Chondrocyte (in vitro differentiated cells): ENCODE measurements around the gene NISCH. TPM values are rescaled to one million over a fixed set of nuclear protein-coding genes. Genes with fewer than 3 reads are reported as not detected.

ENCODE experiments used
- DNase-seq: peaks from one replicate; pipeline ENCODE4 v3.0.0; 2021; ENCODE audit warnings: mixed read lengths, low spot score
- H3K27ac Mint-ChIP-seq: one replicate; pipeline ENCODE4 v1.8.0; 2021; ENCODE audit warnings: mild to moderate bottlenecking, moderate library complexity, mixed read lengths; ENCODE audit not compliant: unreplicated experiment
- H3K27me3 Mint-ChIP-seq: 2 replicates; pipeline ENCODE4 v1.8.0; 2021; ENCODE audit warnings: low read depth, mixed read lengths
- H3K36me3 Mint-ChIP-seq: 2 replicates; pipeline ENCODE4 v1.8.0; 2021; ENCODE audit warnings: low read depth, mixed read lengths
- H3K4me1 Mint-ChIP-seq: 2 replicates; pipeline ENCODE4 v1.8.0; 2021; ENCODE audit warnings: low read depth, mild to moderate bottlenecking, mixed read lengths
- H3K4me3 Mint-ChIP-seq: one replicate; pipeline ENCODE4 v1.8.0; 2021; ENCODE audit warnings: mild to moderate bottlenecking, moderate library complexity, mixed read lengths; ENCODE audit not compliant: unreplicated experiment
- H3K9me3 Mint-ChIP-seq: 2 replicates; pipeline ENCODE4 v1.8.0; 2021; ENCODE audit warnings: low read depth, mixed read lengths
- CTCF ChIP-seq: fragments of 200-600 bp; sonication (generic); IDR thresholded peaks from 2 replicates; pipeline ENCODE4 v1.5.0; 2021; ENCODE audit warnings: antibody characterized with exemption, mild to moderate bottlenecking, moderate library complexity
- total RNA-seq: library from RNA; stranded (reverse); gene quantifications from 3 replicates; pipeline ENCODE4 v1.2.1, GENCODE V29; 2021

The NISCH gene
- total RNA-seq, 1 donor from 2014 or later, result 101 TPM

GRCh38 chr3:52446042-52446441, 9.4 kb upstream of the NISCH start:
- H3K36me3 Mint-ChIP-seq, result no peaks in the 10 kb centered on the region
- peaks cover 19% of the 10 kb centered on the region for H3K4me1 Mint-ChIP-seq
- H3K9me3 Mint-ChIP-seq, result no peaks in the 10 kb centered on the region
- H3K27me3 Mint-ChIP-seq, result no peaks in the 10 kb centered on the region
- DNase-seq, result no peak
- H3K27ac Mint-ChIP-seq, result no peak overlapping the region
- TF ChIP-seq CTCF, result no peak
- H3K4me3 Mint-ChIP-seq, result no peak overlapping the region

- no peak for DNase-seq
- Mint-ChIP-seq H3K4me3 (no peak overlapping the region), H3K27me3 (no peaks in the 10 kb centered on the region)
Measured at GRCh38 chr3:52446631-52447511, 8.5 kb upstream of the NISCH start.

GRCh38 chr3:52447512-52448355, 7.7 kb upstream of the NISCH start:
- H3K9me3 Mint-ChIP-seq, result no peaks in the 10 kb centered on the region

More at GRCh38 chr3:52446631-52447511, 8.5 kb upstream of the NISCH start:
- Mint-ChIP-seq H3K9me3 (no peaks in the 10 kb centered on the region), H3K4me1 (peaks cover 19% of the 10 kb centered on the region), H3K27ac (no peak overlapping the region), H3K36me3 (no peaks in the 10 kb centered on the region)
- peak; percentile 99 for TF ChIP-seq CTCF

GRCh38 chr3:52450489-52451236, 4.7 kb upstream of the NISCH start:
- no peak for TF ChIP-seq CTCF
- H3K27ac Mint-ChIP-seq, result peak overlapping the region; percentile 41
- no peak overlapping the region for H3K4me3 Mint-ChIP-seq
- H3K9me3 Mint-ChIP-seq, result no peaks in the 10 kb centered on the region
- H3K36me3 Mint-ChIP-seq, result no peaks in the 10 kb centered on the region
- no peaks in the 10 kb centered on the region for H3K27me3 Mint-ChIP-seq
- H3K4me1 Mint-ChIP-seq, result peaks cover 34% of the 10 kb centered on the region
- no peak for DNase-seq

More at GRCh38 chr3:52447512-52448355, 7.7 kb upstream of the NISCH start:
- H3K27ac Mint-ChIP-seq, result no peak overlapping the region
- no peak overlapping the region for H3K4me3 Mint-ChIP-seq
- DNase-seq, result no peak
- no peak for TF ChIP-seq CTCF
- no peaks in the 10 kb centered on the region for H3K27me3 Mint-ChIP-seq
- peaks cover 19% of the 10 kb centered on the region for H3K4me1 Mint-ChIP-seq
- no peaks in the 10 kb centered on the region for H3K36me3 Mint-ChIP-seq
